Activated gamma-delta T cell treated with anti-CD3 and anti-CD28 coated beads, Interleukin-2, amount 50 U/mL, for 16 hours (primary cell): Measurements from ENCODE around the gene MAGEB17.
"Not testable (repeated sequence)": the region's sequence is repeated elsewhere in the genome, so short reads cannot be mapped to it uniquely, and the experiment has no call there.

Source experiments
- DNase-seq: peaks from one replicate; pipeline ENCODE4 v3.0.0-alpha.2; 2020; ENCODE audit warnings: low read depth

The MAGEB17 gene

GRCh38 chrX:16167181-16167580 is at the start of gene MAGEB17:
Gene MAGEB17 (plus strand): TSS chrX:16167481. CDS start chrX:16170383, 2,902 bp downstream.
- DNase-seq: no peak

DNA sequence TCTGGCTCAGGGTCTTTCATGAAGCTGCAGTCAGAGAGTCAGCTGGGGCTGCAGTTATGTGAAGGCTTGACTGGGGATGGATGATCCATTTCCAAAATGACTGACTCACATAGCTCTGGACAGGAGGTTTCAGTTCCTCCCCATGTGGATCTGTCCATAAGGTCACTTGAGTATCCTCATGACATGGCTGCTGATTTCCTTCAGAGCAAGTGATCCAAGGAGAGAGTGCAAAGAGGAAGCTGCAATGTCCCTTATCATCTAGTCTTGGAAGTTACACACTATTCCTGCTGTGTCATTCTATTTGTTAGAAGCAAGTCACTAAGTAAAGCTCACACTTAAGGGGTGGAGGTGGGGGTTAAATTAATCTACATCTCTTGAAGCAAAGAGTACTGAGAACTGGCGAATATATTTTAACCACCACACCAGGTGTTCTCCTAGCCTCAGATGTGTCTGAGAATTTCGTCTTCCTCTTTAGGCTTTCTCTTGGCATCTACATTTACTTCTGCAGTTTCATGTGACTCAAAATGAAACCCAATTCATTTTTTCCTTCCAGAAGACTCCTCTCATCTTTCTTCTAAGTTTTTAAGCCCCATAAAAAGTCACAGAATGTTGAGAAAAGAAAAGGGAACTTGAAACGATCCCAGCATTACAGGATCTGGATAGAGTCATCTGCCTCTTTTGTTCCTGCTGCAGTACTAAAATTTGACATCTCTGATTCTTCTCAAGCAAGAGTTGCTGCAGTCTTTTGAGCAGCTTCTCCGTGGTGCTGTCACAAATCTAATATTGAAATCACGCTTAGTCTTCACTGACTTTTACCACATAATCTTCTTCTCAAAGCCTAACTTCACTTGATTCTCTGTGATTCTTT is 47.7 kb upstream of the MAGEB17 start:
- no peak for DNase-seq

DNA sequence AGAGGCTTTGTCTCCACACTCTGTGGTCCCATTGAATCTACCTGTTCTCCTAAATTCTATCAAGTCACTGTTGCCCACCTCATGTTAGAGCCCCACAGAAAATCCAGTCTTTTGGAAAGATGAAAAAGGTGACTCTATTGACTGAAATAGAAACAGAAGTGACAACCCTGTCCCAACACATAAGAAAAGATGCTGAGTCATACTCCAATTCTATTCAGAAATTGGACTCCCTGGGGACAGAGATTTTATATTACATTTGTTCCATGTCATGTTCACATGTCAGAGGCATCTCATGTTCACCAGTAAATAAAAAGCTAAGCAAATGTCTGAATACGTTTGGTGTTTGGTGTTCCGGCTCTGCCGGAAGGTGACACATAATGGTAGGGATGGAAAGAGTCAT is 46.9 kb upstream of the MAGEB17 start:
- DNase-seq: no peak

GRCh38 chrX:16123222-16123786 is 44.0 kb upstream of the MAGEB17 start, which contains the start of gene GRPR:
Gene GRPR (plus strand): TSS chrX:16123565. CDS start chrX:16123954, 389 bp downstream.
- DNase-seq: peak; percentile 26

GRCh38 chrX:16124201-16124600 is 43.1 kb upstream of the MAGEB17 start:
- DNase-seq: no peak

- no peak for DNase-seq
These were observed 41.6 kb upstream of the MAGEB17 start for GRCh38 chrX:16125520-16126149.

GRCh38 chrX:16130707-16131106 is 36.6 kb upstream of the MAGEB17 start:
- DNase-seq: no peak

- DNase-seq: no peak
These were observed 32.3 kb upstream of the MAGEB17 start for GRCh38 chrX:16134936-16135335.

DNA sequence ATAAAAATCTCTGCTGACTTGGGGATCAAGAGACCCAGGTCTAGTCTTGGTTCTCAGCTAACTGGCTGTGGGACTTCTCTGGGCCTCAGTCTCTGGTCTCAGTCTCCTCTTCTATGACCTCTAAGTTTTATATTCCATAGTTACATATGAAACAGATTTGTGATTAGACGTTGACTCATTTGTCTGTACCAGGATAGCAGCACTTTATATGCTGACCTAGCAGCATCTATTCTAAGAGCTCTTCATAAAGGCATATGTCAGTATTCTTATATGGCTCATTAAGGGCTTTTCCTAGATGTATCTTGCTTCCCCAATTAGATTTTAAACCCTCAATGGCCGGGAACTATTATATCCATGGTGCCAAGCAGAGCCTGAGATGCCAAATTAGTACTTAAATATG is 31.2 kb upstream of the MAGEB17 start:
- DNase-seq: no peak

- no peak for DNase-seq
These were observed 29.7 kb upstream of the MAGEB17 start for GRCh38 chrX:16137416-16138107.

- DNase-seq: no peak
These were observed 29.2 kb upstream of the MAGEB17 start for GRCh38 chrX:16138108-16138427.

GRCh38 chrX:16140448-16140847 is 26.8 kb upstream of the MAGEB17 start:
- no peak for DNase-seq

GRCh38 chrX:16140983-16141382 is 26.3 kb upstream of the MAGEB17 start:
- DNase-seq: no peak

- DNase-seq: no peak
These were observed 25.6 kb upstream of the MAGEB17 start for GRCh38 chrX:16141422-16142245.

GRCh38 chrX:16142246-16142558 is 25.1 kb upstream of the MAGEB17 start:
- DNase-seq: no peak

DNA sequence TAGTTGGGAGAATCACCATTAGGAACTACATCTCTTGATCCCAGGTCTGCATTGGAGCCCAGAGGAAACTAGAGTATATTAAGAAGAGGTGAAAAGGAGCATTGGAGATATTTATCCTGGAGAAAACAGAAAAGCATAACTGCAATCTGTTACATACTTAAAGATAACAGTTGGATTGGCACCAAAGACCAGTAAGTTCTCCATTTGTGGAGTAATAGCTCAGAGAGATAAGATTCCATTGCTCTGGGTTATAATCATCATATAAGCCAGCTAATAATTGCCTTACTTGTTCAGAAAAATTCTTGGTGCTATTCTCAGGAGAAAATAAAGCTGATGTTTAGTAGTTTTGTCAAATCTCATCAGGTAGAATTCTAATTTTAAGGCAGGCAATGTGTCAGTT is 23.3 kb upstream of the MAGEB17 start:
- no peak for DNase-seq

GRCh38 chrX:16144420-16144819 is 22.9 kb upstream of the MAGEB17 start:
- no peak for DNase-seq

- not testable (repeated sequence) for DNase-seq
These were observed 22.2 kb upstream of the MAGEB17 start for GRCh38 chrX:16145093-16145492.

DNA sequence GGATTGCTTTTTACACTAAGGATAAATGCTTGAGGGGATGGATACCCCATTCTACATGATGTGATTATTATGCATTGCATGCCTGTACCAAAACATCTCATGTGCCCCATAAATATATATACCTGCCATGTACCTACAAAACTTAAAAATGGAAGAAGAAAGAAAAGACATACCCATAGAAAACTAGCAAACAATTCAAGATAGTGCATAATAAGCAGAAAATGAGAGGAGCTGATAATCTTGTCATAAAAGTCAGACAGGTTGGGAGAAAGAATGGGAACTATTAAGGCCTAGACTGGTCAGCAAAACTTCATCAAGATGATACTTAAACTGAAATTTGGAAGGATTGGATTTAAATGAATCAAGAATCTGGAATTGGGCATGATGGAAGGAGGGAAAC is 21.6 kb upstream of the MAGEB17 start:
- DNase-seq: no peak

GRCh38 chrX:16148896-16149295 is 18.4 kb upstream of the MAGEB17 start:
- no peak for DNase-seq

GRCh38 chrX:16155581-16156096 is 11.6 kb upstream of the MAGEB17 start:
- DNase-seq: no peak
